Testis (tissue), 3 donors: Measurements from ENCODE around the gene HGF. TPM values are rescaled to one million over a fixed set of nuclear protein-coding genes. Genes with fewer than 3 reads are reported as not detected.

ENCODE experiments used
- DNase-seq: peaks from one replicate; pipeline ENCODE4 v3.0.0-alpha.2; 2019
- H3K27ac ChIP-seq, 2 donors: fragments of 200-600 bp; sonication (generic); one replicate each; pipeline ENCODE4 v1.5.1; 2019
- H3K27me3 ChIP-seq: fragments of 200-600 bp; sonication (generic); one replicate; pipeline ENCODE4 v1.5.1; 2019
- H3K36me3 ChIP-seq: fragments of 200-600 bp; sonication (generic); one replicate; pipeline ENCODE4 v1.5.1; 2017; ENCODE audit warnings: low read depth; ENCODE audit errors: missing control alignments
- H3K4me1 ChIP-seq: fragments of 200-600 bp; sonication (generic); one replicate; pipeline ENCODE4 v1.5.1; 2019
- H3K4me3 ChIP-seq, 2 donors: fragments of 200-600 bp; sonication (generic); one replicate each; pipeline ENCODE4 v1.5.1; 2017 to 2019
- H3K9me3 ChIP-seq: fragments of 200-600 bp; sonication (generic); one replicate; pipeline ENCODE4 v1.5.1; 2017
- POLR2A ChIP-seq: fragments of 450-650 bp; IDR thresholded peaks from one replicate; pipeline ENCODE4 v1.6.1; 2017; ENCODE audit warnings: antibody characterized with exemption, mild to moderate bottlenecking, moderate library complexity
- WGBS, 2 donors: methylation state at CpG; one replicate each; pipeline ENCODE4 v1.1.5; 2018; 5-methylcytosine and 5-hydroxymethylcytosine counted together
- intact Hi-C: fragments of 100-400 bp; cut with DNase I; formaldehyde crosslinking; loops from one replicate; pipeline ENCODE4 v1.15.1; 2023; ENCODE audit warnings: low total_unique reads
- polyA plus RNA-seq: library from polyadenylated mRNA; stranded (reverse); fragments of 350-450 nt; fragmentation: Illumina TruSeq; extraction: RNeasy Lipid Tissue Mini Kit (QIAGEN cat#74804); gene quantifications from one replicate; pipeline ENCODE4 v1.2.3, GENCODE V29; 2014; ENCODE audit warnings: low read depth, low replicate concordance; ENCODE audit not compliant: insufficient read depth
- total RNA-seq, 2 donors: library from RNA; depleted of rRNA; stranded (reverse); fragments of >200 nt; gene quantifications; one replicate each; pipeline ENCODE4 v1.2.3, GENCODE V29; 2016
- TF ChIP-seq, protein P1 (sequence below), 3 experiments: fragments of 450-650 bp in 2 of 3; fragments of 200-600 bp in 1 of 3; sonication (generic) in 1 of 3; IDR thresholded peaks; one replicate each; pipeline ENCODE4 v1.5.1; 2016 to 2019; ENCODE audit warnings: antibody characterized with exemption in 3 of 3, mild to moderate bottlenecking in 2 of 3, moderate library complexity in 1 of 3

HGF gene
- total and polyA plus RNA-seq, 3 donors from 2014 or later, result 3.1 to 5.0 (median 3.4) TPM

- Histone ChIP-seq H3K36me3 (no peaks in the 10 kb centered on the region), H3K27ac (peak overlapping the region; percentile 50 to 85), H3K9me3 (no peaks in the 10 kb centered on the region), H3K27me3 (no peaks in the 10 kb centered on the region), H3K4me3 (peak overlapping the region; percentile 32 to 47), H3K4me1 (no peaks in the 10 kb centered on the region)
- TF ChIP-seq, protein P1, sequence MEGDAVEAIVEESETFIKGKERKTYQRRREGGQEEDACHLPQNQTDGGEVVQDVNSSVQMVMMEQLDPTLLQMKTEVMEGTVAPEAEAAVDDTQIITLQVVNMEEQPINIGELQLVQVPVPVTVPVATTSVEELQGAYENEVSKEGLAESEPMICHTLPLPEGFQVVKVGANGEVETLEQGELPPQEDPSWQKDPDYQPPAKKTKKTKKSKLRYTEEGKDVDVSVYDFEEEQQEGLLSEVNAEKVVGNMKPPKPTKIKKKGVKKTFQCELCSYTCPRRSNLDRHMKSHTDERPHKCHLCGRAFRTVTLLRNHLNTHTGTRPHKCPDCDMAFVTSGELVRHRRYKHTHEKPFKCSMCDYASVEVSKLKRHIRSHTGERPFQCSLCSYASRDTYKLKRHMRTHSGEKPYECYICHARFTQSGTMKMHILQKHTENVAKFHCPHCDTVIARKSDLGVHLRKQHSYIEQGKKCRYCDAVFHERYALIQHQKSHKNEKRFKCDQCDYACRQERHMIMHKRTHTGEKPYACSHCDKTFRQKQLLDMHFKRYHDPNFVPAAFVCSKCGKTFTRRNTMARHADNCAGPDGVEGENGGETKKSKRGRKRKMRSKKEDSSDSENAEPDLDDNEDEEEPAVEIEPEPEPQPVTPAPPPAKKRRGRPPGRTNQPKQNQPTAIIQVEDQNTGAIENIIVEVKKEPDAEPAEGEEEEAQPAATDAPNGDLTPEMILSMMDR (IDR thresholded peaks at IDR 0.05), result no peak
- no peak for DNase-seq
- 7 to 14% methylated on average over 9 of the region's 9 CpGs for WGBS, 2 donors
- intact Hi-C loops, result no loop called here
Measured at GRCh38 chr7:81768951-81769778, 682 bp downstream of the HGF start.

GRCh38 chr7:81767926-81768325 is 1.9 kb downstream of the HGF start:
- Histone ChIP-seq H3K36me3 (no peaks in the 10 kb centered on the region), H3K4me3 (no peak overlapping the region), H3K27ac (no peak overlapping the region), H3K9me3 (no peaks in the 10 kb centered on the region), H3K4me1 (no peaks in the 10 kb centered on the region), H3K27me3 (no peaks in the 10 kb centered on the region)
- DNase-seq, result peak; percentile 30
- intact Hi-C loops, result no loop called here
- TF ChIP-seq, protein P1 (IDR thresholded peaks at IDR 0.05), result no peak
- no peak for TF ChIP-seq POLR2A
- WGBS, 2 donors, result 59 to 61% methylated on average over 5 of the region's 5 CpGs

DNA sequence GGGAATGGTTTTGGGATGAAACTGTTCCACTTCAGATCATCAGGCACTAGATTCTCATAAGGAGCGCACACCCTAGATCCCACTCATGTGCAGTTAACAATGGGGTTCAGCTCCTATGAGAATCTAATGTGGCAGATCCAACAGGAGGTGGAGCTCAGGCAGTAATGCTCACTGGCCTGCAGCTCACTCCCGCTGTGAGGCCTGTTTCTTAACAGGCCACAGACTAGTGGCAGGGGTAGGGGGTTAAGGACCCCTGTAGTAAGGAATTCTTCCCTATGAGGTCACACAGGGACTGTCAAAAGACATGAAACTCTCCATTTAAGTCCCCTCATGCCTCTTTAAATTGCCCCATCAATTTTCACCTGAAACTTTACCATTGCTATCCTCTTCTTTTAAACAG is 8.0 kb downstream of the HGF start:
- Histone ChIP-seq H3K27ac (no peak overlapping the region), H3K36me3 (no peaks in the 10 kb centered on the region), H3K27me3 (no peaks in the 10 kb centered on the region), H3K4me3 (no peak overlapping the region), H3K4me1 (no peaks in the 10 kb centered on the region), H3K9me3 (no peaks in the 10 kb centered on the region)
- WGBS, 2 donors, result 96 to 97% methylated on average over 2 of the region's 2 CpGs
- no peak for DNase-seq
- intact Hi-C loops, result no loop called here
- TF ChIP-seq POLR2A, result no peak
- TF ChIP-seq, protein P1 (IDR thresholded peaks at IDR 0.05), result no peak

DNA sequence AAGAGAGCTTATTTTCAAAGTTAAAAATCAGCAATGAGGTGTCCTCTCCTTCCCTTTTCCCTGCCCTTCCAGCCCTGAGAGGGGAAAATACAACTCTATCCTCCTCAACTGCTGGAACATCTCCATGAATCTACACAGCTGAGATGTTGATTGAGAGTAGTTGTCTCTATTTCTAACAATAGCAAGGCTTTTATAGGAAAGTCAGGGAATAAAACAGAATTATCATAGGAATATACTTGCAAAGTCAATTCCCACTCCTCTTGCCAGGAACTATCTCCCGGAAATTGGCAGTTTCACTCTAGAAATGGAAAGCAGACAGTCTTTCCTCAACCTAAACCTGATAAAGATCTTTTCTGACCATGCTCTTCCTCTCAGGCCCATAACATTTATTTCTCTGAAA is 8.8 kb downstream of the HGF start:
- no peaks in the 10 kb centered on the region for H3K9me3 ChIP-seq
- 80 to 93% methylated on average over 1 of the region's 1 CpG for WGBS, 2 donors
- H3K27me3 ChIP-seq, result no peaks in the 10 kb centered on the region
- H3K36me3 ChIP-seq, result no peaks in the 10 kb centered on the region
- no peak overlapping the region for H3K4me3 ChIP-seq
- DNase-seq, result no peak
- no peak for TF ChIP-seq POLR2A
- TF ChIP-seq, protein P1 (IDR thresholded peaks at IDR 0.05), result no peak
- intact Hi-C loops, result no loop called here
- no peaks in the 10 kb centered on the region for H3K4me1 ChIP-seq
- H3K27ac ChIP-seq, result no peak overlapping the region
